ENCODE measurements around the gene ICAM4.
A peak's percentile ranks its signal among the peaks of the same experiment; 100 is the strongest.

ICAM4 gene

DNA sequence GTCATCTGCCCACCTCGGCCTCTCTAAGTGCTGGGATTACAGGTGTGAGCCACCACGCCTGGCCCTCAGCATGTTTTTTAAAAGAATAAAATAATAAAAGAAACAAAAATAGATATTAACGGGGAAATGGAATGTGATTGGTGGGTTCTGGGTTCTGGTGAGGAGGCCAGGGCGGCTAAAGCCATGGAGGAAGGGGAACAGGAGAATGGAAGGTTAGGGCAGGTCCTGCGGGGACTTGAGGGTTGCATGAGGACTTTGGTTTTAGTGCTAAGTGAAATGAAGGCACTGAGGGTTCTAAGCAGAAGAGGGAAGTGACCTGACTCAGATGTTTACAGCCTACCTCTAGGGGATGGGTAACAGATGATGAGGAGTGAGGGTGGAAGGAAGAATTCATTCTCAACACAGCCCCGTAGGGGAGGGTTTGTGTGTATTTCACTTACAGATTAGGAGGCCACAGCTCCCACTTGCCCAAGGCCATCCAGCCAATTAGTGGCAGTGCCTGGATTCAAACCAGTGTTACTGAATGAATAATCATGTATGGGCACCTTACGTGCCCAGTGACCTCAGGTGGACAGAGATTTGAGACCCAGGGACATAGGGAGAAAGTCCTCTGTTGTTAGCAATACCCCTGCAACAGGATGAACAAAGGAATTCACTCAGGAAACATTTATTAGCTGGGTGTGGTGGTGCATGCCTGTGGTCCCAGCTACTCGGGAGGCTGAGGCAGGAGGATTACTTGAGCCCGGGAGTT is 41.4 kb upstream of the ICAM4 start:
- Histone ChIP-seq H3K27me3 (no peaks in the 10 kb centered on the region), H3K36me3 (no peaks in the 10 kb centered on the region), H3K9me3 (no peaks in the 10 kb centered on the region), H3K4me1 (peaks cover 0 to 5% (median 0%) of the 10 kb centered on the region in 4 donors), H3K4me3 (no peak overlapping the region), H3K27ac (no peak overlapping the region)
- DNase-seq, result no peak
- intact Hi-C loops (cut with DNase I; ENCODE audit: low total_unique reads), result no loop called here
- TF ChIP-seq, protein P1, sequence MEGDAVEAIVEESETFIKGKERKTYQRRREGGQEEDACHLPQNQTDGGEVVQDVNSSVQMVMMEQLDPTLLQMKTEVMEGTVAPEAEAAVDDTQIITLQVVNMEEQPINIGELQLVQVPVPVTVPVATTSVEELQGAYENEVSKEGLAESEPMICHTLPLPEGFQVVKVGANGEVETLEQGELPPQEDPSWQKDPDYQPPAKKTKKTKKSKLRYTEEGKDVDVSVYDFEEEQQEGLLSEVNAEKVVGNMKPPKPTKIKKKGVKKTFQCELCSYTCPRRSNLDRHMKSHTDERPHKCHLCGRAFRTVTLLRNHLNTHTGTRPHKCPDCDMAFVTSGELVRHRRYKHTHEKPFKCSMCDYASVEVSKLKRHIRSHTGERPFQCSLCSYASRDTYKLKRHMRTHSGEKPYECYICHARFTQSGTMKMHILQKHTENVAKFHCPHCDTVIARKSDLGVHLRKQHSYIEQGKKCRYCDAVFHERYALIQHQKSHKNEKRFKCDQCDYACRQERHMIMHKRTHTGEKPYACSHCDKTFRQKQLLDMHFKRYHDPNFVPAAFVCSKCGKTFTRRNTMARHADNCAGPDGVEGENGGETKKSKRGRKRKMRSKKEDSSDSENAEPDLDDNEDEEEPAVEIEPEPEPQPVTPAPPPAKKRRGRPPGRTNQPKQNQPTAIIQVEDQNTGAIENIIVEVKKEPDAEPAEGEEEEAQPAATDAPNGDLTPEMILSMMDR (IDR thresholded peaks at IDR 0.05), result no peak

DNA sequence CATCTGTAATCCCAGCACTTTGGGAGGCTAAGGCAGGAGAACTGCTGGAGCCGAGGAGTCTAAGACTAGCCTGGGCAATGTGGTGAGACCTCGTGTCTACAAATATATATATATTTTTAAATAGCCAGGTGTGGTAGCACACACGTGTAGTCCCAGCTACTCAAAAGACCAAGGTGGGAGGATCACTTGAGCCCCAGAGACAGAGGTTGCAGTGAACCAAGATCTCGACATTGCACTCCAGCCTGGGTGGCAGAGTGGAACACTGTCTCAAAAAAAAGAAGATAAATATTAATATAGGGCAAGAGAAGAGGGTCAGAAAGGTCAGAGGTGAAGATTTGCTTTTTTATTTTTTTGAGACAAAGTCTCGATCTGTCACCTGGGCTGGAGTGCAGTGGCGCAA is 40.2 kb upstream of the ICAM4 start:
- DNase-seq, result no peak
- Histone ChIP-seq H3K36me3 (no peaks in the 10 kb centered on the region), H3K4me3 (no peak overlapping the region), H3K27ac (no peak overlapping the region), H3K9me3 (no peaks in the 10 kb centered on the region), H3K4me1 (peaks cover 0 to 14% (median 3%) of the 10 kb centered on the region in 4 donors), H3K27me3 (no peaks in the 10 kb centered on the region)
- TF ChIP-seq, protein P1 (IDR thresholded peaks at IDR 0.05), result no peak
- intact Hi-C loops (cut with DNase I; ENCODE audit: low total_unique reads), result no loop called here

DNA sequence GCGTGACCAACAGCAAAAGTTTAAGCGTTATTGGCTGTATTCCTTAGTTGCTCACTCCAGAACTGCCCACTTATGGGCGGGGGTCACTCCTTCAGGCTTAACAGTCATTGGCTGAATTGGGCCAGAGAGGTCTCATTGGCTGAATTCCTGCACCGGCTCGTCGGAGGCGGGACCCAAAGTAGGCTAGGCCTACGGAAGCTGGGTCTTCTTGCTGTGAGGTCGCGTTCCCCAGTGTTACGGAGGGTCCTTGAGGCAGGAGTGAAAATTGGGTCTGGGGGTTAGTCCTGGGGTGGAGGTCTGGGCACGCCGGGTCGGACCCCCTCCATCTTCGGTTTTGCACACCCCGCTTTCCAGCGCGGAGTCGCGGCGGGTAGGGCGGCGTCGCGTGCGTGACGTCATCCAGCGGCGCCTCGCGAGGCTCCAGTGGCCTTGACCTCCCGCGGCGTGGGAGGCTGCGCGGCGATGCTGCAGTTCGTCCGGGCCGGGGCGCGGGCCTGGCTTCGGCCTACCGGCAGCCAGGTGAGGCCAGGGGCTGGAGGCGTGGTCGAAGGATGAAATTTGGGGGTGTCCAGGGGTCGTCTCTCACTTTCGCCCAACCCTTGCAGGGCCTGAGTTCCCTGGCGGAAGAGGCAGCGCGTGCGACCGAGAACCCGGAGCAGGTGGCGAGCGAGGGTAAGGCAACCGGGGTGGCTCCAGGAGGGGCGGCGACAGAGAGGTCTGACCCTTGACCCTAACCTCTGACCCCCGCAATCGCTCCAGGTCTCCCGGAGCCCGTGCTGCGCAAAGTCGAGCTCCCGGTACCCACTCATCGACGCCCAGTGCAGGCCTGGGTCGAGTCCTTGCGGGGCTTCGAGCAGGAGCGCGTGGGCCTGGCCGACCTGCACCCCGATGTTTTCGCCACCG is 34.7 kb upstream of the ICAM4 start, which contains the start of gene MRPL4:
TSS of gene MRPL4 (plus strand) at position 423 of the 903 bp plus-strand sequence. CDS start at position 463, 40 bp downstream.
- intact Hi-C loops (cut with DNase I; ENCODE audit: low total_unique reads), result loop anchor here (5.0 kb wide), 1 partner anchor 145 kb away; the partner anchor contains the start of gene PPAN
- TF ChIP-seq, protein P1 (IDR thresholded peaks at IDR 0.05), result no peak

DNA sequence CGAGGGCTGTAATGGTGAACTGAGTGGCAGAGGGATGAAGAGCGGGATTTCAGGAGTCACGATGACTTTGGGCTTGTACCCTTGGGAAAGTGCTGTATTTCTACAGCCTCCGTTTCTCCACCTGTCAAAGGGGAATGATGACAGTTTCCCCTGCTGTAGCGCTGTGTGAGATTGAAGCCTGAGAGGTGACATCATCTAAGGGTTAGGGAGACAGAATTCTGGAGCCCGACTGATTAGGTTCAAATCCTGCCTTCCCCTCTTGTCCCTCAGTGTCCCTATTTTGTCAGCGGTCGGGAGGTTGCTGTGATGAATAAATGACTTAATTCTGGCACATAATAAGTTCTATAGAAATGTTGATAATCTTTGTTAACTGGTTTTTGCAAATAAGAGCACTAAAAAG is 34.0 kb upstream of the ICAM4 start:
- no peak for DNase-seq
- no peaks in the 10 kb centered on the region for H3K9me3 ChIP-seq
- H3K27me3 ChIP-seq, result no peaks in the 10 kb centered on the region
- peaks cover 10 to 42% (median 37%) of the 10 kb centered on the region in 3 donors for H3K36me3 ChIP-seq
- intact Hi-C loops (cut with DNase I; ENCODE audit: low total_unique reads), result loop anchor here (5.0 kb wide), 1 partner anchor 145 kb away; the partner anchor contains the start of gene PPAN
- TF ChIP-seq, protein P1 (IDR thresholded peaks at IDR 0.05), result no peak
- peaks cover 0 to 25% (median 13%) of the 10 kb centered on the region in 4 donors for H3K4me1 ChIP-seq
- peak overlapping the region; percentile 83 to 91 for H3K4me3 ChIP-seq
- H3K27ac ChIP-seq, result peak overlapping the region; percentile 74 to 79

More for the DNA sequence above, 34.7 kb upstream of the ICAM4 start, which contains the start of gene MRPL4:
- no peaks in the 10 kb centered on the region for H3K27me3 ChIP-seq
- H3K36me3 ChIP-seq, result peaks cover 6 to 36% (median 30%) of the 10 kb centered on the region in 3 donors
- H3K27ac ChIP-seq, result peak within 1 kb of the TSS; percentile 74 to 79
- peaks cover 0 to 25% (median 13%) of the 10 kb centered on the region in 4 donors for H3K4me1 ChIP-seq
- DNase-seq, result peak; percentile 97 to 98
- no peaks in the 10 kb centered on the region for H3K9me3 ChIP-seq
- peak within 1 kb of the TSS; percentile 83 to 91 for H3K4me3 ChIP-seq

DNA sequence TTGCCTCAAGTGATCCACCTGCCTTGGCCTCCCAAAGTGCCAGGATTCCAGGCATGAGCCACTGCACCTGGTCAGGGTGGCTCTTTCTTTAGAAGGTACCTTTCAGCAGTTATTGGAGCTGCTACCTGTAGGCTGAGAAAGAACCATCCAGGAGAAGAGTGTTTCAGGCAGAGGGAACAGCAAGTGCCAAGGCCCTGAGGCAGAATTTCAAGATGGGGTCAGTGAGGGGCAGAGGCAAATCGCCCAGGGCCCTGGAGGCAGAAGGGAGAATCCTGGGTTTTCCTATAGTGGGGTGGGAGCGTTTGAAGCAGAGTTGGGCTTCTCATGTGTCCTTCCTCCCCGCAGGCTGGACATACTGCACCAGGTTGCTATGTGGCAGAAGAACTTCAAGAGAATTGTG is 32.5 kb upstream of the ICAM4 start:
- Histone ChIP-seq H3K27me3 (no peaks in the 10 kb centered on the region), H3K9me3 (no peaks in the 10 kb centered on the region), H3K36me3 (peaks cover 21 to 54% (median 48%) of the 10 kb centered on the region in 3 donors), H3K4me1 (peaks cover 0 to 25% (median 13%) of the 10 kb centered on the region in 4 donors), H3K4me3 (no peak overlapping the region), H3K27ac (no peak overlapping the region)
- TF ChIP-seq, protein P1 (IDR thresholded peaks at IDR 0.05), result no peak
- intact Hi-C loops (cut with DNase I; ENCODE audit: low total_unique reads), result loop anchor here (5.0 kb wide), 1 partner anchor 147 kb away; the partner anchor contains the start of gene PPAN
- no peak for DNase-seq
